Limb (tissue), 2 donors: ENCODE results near the gene SELENOV.
A peak's percentile ranks its signal among the peaks of the same experiment; 100 is the strongest.

Experiments
- DNase-seq, 2 donors: peaks; one replicate each; pipeline ENCODE4 v3.0.0-alpha.2; 2016; ENCODE audit errors: extremely low spot score in 2 of 2

SELENOV gene

GRCh38 chr19:39518975-39519374 lies 4.0 kb downstream of the SELENOV start:
- no peak for DNase-seq

GRCh38 chr19:39520541-39521484 lies 5.9 kb downstream of the SELENOV start:
- DNase-seq = no peak

GRCh38 chr19:39524495-39524894 lies 9.6 kb downstream of the SELENOV start:
- DNase-seq = no peak

- no peak for DNase-seq
Observed at GRCh38 chr19:39525205-39525604, 10.3 kb downstream of the SELENOV start.

GRCh38 chr19:39531834-39532232 lies 16.9 kb downstream of the SELENOV start:
- no peak for DNase-seq

GRCh38 chr19:39532233-39533002 lies 17.5 kb downstream of the SELENOV start, which contains the start of gene EID2B:
Gene EID2B, minus strand, starts transcription at chr19:39532852. Its CDS starts 50 bp downstream, at chr19:39532802.
- peak; percentile 95 to 97 for DNase-seq

- DNase-seq = no peak
Observed at GRCh38 chr19:39533003-39533512, 18.1 kb downstream of the SELENOV start.

- no peak for DNase-seq
Observed at GRCh38 chr19:39533791-39534190, 18.9 kb downstream of the SELENOV start.

- no peak for DNase-seq
Observed at GRCh38 chr19:39539165-39539517, 24.2 kb downstream of the SELENOV start.

GRCh38 chr19:39539518-39540332 lies 24.8 kb downstream of the SELENOV start, which contains the start of gene EID2:
Gene EID2, minus strand, starts transcription at chr19:39540161. Its CDS starts 82 bp downstream, at chr19:39540079.
- peak; percentile 95 to 97 for DNase-seq

- no peak for DNase-seq
Observed at GRCh38 chr19:39540333-39540673, 25.4 kb downstream of the SELENOV start.

GRCh38 chr19:39542206-39542605 lies 27.3 kb downstream of the SELENOV start:
- no peak for DNase-seq

GRCh38 chr19:39543477-39543857 lies 28.5 kb downstream of the SELENOV start:
- no peak for DNase-seq

GRCh38 chr19:39544226-39544903 lies 29.4 kb downstream of the SELENOV start:
- no peak for DNase-seq

- no peak for DNase-seq
Observed at GRCh38 chr19:39544911-39545310, 30.0 kb downstream of the SELENOV start.

GRCh38 chr19:39546599-39546998 lies 31.7 kb downstream of the SELENOV start:
- DNase-seq = no peak

GRCh38 chr19:39550197-39550596 lies 35.3 kb downstream of the SELENOV start:
- DNase-seq = no peak

- DNase-seq = no peak
Observed at GRCh38 chr19:39553082-39553652, 38.2 kb downstream of the SELENOV start.

- DNase-seq = no peak
Observed at GRCh38 chr19:39554701-39555311, 39.9 kb downstream of the SELENOV start.

GRCh38 chr19:39555883-39556282 lies 40.9 kb downstream of the SELENOV start:
- no peak for DNase-seq
